ENCODE results near the gene ANKRD12.

- TF ChIP-seq, protein P1, sequence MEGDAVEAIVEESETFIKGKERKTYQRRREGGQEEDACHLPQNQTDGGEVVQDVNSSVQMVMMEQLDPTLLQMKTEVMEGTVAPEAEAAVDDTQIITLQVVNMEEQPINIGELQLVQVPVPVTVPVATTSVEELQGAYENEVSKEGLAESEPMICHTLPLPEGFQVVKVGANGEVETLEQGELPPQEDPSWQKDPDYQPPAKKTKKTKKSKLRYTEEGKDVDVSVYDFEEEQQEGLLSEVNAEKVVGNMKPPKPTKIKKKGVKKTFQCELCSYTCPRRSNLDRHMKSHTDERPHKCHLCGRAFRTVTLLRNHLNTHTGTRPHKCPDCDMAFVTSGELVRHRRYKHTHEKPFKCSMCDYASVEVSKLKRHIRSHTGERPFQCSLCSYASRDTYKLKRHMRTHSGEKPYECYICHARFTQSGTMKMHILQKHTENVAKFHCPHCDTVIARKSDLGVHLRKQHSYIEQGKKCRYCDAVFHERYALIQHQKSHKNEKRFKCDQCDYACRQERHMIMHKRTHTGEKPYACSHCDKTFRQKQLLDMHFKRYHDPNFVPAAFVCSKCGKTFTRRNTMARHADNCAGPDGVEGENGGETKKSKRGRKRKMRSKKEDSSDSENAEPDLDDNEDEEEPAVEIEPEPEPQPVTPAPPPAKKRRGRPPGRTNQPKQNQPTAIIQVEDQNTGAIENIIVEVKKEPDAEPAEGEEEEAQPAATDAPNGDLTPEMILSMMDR (IDR thresholded peaks at IDR 0.05; ENCODE audit: low read depth, low read length), result no peak
- no peak for TF ChIP-seq EZH2phosphoT487 (IDR thresholded peaks at IDR 0.05; ENCODE audit: low read depth)
These were observed 84.5 kb downstream of the ANKRD12 start for GRCh38 chr18:9221040-9221439.
